HG02798 (cell line): ENCODE data around the gene KRTAP23-1.

Experiments used
- ATAC-seq: cut with Tn5 transposase; IDR thresholded peaks from one replicate; pipeline ENCODE4 v1.9.1; 2021; ENCODE audit warnings: mild to moderate bottlenecking; ENCODE audit not compliant: unreplicated experiment, poor library complexity

Gene KRTAP23-1, protein sequence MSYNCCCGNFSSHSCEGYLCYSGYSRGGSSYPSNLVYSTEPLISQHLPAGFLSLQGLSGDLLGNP

DNA sequence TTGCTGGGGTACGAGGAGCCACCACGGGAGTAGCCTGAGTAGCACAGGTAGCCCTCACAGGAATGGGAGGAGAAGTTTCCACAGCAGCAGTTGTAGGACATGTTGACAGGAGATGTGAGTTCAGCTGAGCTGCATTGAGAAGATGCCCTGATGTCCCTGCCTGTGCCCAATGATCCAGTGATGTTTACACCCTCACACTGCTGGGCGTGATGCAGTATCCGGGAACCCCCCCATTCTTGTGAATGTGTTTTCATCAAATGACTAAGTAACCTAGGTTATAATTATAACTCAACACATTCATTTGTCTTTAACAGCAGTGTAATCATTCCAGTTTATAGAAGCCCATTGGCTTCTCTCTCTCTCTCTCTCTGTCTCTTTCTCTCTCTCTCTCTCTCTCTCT, at the start of gene KRTAP23-1:
TSS of gene KRTAP23-1 (minus strand) at position 101 of the 400 bp plus-strand sequence. CDS start at position 101, 0 bp downstream.
- ATAC-seq = no peak

DNA sequence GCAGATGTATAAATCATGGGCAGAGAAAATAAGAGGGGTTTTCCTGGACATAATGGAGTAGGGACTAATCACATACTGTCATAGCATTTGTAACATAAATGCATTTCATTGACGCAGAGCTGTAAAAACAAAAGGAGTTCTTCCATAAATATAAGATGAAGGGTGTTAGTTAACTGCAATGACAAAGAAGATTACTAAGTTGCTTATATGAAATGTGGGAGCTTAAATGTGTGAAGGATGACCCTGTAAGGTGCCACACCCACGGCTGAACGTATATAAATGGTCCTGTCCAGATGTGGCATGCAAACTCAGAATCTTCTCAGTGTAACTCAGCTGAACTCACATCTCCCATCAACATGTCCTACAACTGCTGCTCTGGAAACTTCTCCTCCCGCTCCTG, 47.3 kb upstream of the KRTAP23-1 start, which contains the start of gene KRTAP13-1:
TSS of gene KRTAP13-1 (plus strand) at position 301 of the 400 bp plus-strand sequence. CDS start at position 357, 56 bp downstream.
- no peak for ATAC-seq

DNA sequence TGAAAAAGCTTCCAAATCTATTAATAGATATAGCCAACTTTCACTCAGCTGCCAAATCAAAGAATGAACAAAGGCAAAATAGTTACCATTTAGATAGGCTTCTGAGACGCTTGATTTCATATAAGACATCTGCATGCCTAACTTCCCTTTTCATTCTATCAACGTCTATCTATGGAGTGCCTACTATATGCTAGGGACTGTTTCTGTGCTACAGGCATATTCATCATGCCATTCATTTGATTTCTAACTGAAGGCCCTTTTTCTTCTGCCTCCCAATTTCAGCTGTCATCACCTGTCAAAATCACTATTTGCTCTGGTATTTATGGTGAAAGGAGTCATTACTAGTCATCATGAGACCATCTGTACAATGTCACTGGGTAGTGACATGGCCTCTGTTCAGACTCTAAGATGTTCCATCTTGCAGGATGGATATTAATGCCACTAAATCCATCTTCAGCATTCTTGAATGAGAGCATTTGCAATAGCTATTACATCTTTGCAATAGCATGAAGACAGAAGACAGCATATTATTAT, 43.2 kb upstream of the KRTAP23-1 start:
- no peak for ATAC-seq

DNA sequence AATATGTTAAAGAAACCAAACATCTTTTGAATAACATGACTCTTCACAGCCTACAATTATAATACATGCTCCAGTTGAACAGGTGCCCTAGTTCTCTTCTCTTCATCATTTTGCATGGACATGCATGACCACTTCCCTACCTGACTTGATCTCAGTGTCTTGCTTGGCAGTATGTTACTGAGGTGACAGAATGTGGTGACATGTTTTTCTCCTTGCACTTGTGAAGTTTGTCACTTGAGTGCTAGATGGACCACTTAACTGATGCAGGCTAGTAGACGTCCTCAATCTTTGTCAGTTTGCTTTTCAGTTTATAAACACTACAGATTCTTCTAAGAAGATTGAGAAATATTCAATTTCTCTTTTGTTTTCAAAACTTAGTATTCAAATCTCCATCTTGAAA, 33.8 kb upstream of the KRTAP23-1 start:
- ATAC-seq = no peak

DNA sequence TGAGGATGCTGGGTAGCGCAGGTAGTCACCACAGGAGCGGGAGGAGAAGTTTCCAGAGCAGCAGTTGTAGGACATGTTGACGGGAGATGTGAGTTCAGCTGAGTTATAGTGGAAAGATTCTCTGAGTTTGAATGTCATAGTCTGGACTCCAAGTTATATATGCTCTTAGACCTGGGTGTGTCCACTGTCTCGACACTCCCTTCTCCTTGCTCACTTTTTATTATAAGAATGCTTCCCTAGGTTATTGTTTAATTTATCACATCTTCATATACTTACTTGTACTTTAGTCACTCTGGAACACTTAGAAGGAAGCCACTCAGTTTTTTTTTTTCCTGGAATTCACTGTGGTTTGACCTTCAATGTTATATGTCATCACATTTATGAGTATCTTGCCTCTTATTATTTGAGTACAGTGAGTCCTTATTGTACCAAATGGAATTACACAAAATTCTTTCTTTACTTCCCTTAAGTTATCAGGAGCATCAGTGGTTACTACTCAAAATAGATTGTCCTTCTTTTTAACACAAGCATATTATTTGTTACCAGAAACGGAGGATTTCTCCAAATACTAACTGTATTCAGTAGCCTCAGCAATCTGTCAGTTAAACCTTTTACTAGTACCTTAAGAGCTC, 23.8 kb upstream of the KRTAP23-1 start, which contains the start of gene KRTAP13-2:
TSS of gene KRTAP13-2 (minus strand) at position 133 of the 632 bp plus-strand sequence. CDS start at position 75, 58 bp downstream.
- ATAC-seq = no peak

DNA sequence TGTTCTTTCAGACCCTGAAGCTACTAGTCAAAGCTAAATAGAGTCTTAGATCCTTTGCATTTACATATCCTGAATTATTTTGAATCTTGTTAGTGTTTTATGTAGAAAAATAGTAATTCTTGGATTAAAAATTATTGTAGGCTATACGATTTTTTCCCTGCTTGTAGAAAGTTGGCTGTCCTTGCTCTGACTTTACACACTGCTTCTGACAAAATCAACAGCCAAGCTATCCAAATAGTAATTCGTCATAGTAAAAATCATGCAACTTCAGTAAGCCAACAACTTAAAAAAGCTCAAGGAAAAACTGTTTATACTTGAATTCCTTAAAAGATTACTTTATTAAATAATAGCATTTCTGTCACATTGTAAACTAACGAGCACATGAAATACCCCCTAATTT, 7.5 kb upstream of the KRTAP23-1 start:
- no peak for ATAC-seq

DNA sequence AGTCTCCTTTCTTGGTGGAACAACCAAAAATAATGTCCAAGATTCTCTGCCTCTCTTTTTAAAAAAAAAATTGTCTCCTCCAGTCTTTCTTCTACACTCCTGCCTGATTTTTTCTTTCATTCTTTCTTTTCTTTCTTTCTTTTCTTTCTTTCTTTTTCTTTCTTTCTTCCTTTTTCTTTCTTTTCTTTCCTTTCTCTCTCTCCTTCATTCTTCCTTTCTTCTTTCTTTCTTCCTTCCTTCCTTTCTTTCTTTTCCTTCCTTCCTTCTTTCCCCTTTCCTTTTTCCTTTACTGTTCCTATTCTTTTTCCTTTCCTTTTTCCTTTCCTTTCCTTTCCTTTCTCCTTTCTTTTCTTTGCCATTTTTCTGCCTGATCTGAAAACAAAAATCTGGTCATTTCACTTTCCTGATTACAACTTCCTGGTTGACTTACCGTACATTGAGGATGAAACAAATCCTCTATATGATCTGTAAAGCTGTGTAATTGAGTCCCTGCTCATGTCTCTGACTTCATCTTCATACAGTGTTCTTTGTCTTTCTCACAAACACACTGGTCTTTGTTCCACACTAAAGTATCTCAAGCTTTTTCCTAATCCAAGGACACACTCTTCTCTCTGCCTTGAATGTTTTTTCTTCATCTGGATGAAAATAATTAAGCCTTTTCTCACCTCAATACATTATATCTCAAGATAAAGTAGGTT, 6.1 kb upstream of the KRTAP23-1 start:
- no peak for ATAC-seq

DNA sequence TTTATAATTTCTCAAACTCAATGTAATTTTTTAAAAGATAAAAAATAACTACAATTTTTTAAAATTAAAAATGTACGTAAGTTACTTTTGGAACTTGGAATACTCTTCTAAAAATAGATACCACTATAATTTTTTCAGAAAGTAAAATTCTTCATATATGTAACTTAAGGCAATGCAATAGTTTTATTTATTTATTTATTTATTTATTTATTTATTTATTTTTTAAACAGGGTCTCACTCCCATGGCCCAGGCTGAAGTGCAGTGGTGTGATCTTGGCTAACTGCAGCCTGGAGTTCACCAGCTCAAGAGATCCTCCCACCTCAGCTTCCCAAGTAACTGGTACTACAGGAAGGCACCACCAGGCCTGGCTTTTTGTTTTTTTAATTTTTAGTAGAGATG, 3.1 kb upstream of the KRTAP23-1 start:
- no peak for ATAC-seq

DNA sequence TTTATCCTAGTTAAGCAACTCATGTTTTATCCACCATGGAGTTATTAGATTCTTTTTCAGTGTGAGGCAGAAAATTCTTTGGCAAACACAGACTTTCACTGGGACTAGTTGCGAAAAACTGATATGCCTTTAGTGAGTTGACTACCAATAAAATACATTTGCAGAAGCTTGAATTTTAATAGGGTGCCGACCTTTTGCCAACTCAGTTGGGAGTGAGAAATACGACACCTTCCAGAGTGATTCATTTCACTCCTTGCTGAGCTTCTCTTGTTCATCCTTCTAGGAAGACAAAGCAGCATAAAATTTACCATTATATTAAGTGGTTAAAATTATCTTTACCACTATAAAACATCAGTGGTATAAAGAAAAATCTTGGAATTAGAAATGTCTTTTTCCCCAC, 1.2 kb upstream of the KRTAP23-1 start:
- no peak for ATAC-seq

DNA sequence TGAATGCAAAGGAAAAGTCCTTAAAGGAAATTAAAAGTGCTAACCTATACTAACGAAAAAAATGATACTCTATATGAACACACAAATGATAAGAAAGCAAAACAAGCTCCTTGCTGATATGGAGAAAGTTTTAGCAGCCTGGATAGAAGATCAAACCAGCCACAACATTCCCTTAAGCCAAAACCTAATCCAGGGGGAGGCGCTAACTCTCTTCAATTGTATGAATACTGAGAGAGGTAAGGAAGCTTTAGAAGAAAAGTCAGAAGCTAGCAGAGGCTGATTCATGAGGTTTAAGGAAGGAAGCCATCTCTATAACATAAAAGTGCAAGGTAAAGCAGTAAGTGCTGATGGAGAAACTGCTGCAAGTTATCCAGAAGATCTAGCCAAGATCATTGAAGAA, 3.4 kb downstream of the KRTAP23-1 start:
- no peak for ATAC-seq

DNA sequence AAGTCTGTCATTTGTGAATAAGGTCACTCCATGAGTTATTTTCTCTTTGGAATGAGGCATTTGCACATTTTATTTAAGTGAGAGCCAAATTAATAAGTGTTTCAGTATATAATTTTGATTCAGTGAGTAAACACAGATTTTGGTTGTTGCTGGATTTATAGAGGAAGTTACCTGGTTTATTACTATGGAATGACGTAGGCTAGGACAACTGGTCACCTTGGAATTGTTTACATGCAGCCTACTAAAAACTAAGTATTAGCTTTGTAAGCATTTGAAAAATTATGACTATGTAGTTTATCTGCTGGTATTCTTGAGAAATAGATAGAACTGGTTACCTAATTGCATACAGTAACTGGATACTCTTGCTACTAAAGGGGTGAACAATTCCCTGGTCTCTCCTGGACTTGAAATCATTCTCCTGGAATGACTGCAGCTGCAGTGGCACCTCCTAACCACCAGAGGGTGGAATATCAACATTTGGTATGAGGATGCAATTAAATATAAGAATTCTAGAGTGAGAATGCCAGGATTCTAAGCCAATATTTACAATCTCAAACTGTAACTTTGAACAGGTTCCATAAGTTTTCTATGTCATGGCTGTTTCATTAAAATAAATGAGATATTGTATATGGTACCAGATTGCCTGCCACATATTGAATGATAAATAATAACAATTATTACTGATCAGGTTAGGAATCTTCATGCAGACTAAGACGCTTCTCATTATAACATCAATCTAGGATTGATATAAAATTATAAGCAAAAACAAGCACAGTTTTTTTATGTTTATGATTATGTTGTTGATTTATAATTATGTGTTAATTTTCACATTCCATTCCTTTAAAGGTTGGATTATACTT, 7.5 kb downstream of the KRTAP23-1 start:
- no peak for ATAC-seq

DNA sequence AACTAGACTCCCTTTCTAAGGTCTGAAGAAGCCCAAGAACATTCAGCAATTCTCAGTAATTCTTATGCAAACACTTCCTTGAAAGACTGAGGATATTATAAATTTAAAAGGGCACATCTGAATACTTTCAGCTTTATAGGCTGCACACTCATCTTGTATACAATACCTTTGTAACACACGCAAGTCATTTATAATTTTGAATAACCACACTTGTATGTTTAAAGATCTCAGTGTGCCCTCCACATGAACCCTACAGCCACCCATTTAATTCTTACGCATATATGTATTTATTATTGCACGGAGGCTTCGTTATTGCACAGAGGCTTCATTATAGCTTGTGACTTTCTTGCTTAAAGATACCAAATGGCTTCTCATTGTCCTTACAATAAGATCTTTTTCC, 9.7 kb downstream of the KRTAP23-1 start:
- ATAC-seq = no peak

DNA sequence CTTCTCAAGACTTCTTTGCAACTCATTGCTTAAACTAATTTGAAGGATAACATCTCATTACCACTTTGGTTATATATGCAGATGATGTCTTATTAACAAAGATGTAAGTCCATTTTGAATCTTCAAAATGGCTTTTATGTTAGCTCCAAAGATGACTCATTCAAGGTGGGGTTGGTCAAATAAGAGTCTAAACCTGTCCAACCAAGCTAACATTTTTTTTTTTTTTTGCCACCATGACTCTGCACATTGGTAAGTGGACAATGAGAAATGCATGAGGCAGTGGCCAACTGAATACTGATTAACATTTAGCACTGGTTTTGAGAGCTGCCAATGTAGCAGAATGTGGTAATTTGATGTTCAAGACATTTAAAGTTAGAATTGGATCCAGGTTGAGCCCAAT, 10.6 kb downstream of the KRTAP23-1 start:
- ATAC-seq = no peak

DNA sequence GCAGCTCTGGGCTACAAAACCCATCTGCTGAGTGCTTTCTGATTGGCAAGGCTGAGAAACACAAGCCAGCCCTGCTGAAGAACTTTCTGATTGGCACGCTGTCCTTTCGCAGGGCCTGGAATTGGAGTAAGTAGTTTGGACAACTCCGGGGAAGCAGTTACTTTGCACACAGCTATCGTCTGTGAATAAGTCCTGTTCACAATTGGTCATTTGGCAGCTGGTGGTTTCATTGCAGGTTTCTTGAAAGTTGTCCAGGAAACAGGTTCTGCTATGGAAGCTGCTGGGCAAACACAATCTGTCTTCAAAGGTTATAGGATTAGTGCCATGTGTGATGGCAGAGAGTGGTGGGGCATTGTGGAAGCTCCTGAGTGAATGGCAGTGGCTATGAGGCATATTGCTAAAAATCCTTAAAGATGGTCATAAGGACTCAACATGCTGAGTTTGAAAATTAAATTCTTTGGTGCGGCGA, 11.1 kb downstream of the KRTAP23-1 start, which contains the start of gene KRTAP27-1:
TSS of gene KRTAP27-1 (minus strand) at position 419 of the 469 bp plus-strand sequence. CDS start at position 393, 26 bp downstream.
- no peak for ATAC-seq

DNA sequence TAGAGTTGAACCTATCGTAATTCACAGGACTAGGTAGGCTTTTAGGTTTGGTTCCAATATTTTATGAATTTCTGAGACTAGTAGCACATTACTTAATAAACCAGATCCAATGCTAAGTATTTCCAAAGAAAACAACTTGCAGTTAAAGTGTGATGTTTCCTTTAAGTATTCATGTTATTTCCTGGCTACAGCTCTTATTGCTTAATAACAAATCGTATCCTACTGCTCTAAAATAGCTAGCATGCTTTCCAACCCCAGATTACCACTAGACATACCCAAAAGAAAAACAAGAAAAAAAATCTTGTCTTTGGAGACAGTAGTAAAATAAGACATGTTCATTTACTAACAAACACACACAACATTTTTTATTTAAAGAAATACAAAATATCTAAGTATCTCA, 11.8 kb downstream of the KRTAP23-1 start:
- ATAC-seq = no peak

DNA sequence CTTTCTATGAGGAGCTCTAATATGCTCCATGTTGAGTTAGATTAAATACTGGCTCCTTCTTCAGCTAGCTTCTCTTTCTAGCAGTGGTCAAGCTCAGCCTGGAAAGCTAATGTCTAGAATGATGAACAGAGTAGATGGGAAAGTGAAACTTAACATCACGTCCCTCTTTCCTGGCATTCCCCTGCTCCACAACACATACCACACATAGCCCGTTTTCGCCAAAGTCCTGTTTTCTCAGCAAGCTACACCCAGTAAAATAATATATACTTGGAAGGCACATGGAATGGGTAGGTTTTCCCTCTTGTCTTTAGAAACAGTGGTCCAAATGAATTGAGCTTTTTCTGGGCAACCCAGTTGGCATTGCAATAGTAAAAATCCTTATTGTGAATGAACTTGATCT, 14.7 kb downstream of the KRTAP23-1 start:
- ATAC-seq = no peak

DNA sequence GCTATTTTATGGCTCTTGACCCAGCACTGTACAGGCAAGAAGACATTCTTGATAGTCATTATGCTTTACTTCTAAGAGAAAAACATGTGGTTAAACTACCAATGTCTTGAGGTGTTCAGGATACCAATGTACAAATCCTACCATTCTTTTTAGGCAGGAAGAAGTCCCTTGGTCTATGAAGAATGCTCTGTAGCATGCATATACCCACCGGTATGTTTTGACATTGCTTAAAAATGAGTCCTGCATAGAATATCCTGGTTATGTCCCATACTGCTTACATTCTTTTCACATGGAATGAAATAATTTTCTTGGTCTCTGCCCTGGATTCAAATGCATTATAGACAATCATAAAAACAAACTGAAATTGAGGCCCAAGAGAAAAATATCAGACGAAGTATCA, 15.7 kb downstream of the KRTAP23-1 start:
- ATAC-seq = no peak

DNA sequence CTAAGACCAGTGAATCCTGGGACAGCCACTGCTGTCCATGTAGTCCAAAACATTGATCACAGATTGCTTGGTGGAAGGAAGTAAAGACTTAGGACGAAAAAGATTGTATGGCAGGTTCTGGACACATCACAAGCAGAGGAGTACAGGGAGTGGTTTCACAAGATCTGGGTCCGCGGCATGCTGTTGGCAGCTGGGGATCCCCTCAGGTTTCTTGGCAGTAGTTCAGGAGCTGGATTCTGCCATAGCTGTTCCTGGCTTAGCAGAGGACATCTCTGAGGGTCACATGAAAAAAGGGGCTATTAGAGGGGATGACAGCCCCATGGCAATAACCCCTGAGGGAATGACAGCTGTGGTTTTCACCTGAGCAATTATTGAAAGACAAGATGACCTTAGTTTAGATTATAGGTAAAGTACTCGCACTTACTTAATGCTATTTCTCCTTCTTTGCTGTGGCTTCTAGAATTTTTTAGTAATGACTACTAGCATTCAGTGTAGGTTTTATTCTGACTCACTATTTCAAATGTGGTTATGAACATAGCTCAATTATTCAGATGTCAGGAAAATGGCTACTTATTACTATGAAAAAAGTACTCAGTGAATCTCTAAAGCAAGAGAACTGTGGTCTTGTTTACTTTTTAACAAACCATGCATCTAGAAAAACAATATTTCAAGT, 19.1 kb downstream of the KRTAP23-1 start:
- ATAC-seq = no peak

DNA sequence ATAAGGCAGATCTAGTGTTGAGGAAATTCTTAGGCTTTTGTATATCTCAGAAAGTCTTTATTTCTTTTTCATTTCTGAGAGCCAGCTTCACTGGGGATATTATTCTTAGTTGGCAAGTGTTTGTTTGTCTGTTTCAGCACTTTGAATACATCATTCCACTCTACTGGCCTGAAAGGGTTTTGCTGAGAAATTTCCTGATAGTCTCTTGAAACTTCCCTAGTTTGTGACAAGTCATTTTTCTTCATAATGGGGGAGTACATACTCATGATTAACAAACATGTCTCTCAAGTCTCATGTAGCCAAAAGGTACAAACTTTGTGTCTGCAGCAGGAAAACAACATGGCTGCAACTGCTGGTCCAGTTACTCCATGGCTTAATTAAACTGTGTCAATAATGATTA, 22.0 kb downstream of the KRTAP23-1 start:
- ATAC-seq = no peak

DNA sequence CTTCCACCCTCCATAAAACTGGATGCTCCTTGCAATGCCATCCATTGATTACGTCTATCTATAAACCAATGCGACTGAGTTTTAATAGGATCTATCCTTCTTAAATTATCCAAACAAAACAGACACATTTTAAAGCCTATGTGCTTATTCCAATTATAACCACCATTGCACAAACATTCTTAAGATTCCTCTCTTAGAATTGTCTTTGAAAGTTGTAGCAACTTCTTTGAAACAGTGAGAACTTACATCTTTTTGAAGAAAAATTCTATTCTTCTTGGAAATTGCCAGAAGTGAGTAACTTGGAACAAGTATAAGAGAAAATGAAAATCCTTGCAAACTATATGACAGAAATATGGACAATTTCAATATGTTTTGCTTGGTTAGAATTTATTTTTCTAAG, 28.2 kb downstream of the KRTAP23-1 start, which contains the start of gene KRTAP26-1:
TSS of gene KRTAP26-1 (minus strand) at position 101 of the 400 bp plus-strand sequence. CDS start 280 bp downstream, outside the sequence.
- ATAC-seq = no peak
